MM.1S (cell line): Measurements from ENCODE around the gene SALL2.
A peak's percentile ranks its signal among the peaks of the same experiment; 100 is the strongest.

ENCODE experiments used
- DNase-seq: peaks from one replicate; pipeline ENCODE4 v3.0.0-alpha.2; 2015
- H2AFZ ChIP-seq: fragments of 300-600 bp; sonication (generic); 2 replicates; pipeline ENCODE4 v1.6.0; 2016; ENCODE audit warnings: antibody characterized with exemption, low read length
- H3F3A ChIP-seq: fragments of 300-600 bp; sonication (generic); 2 replicates; pipeline ENCODE4 v1.6.1; 2016; ENCODE audit warnings: mild to moderate bottlenecking, antibody characterized with exemption, low read length, moderate library complexity, mixed read lengths; ENCODE audit not compliant: insufficient read depth
- H3K27ac ChIP-seq: fragments of 300-600 bp; sonication (generic); 2 replicates; pipeline ENCODE4 v1.5.1; 2016; ENCODE audit warnings: mild to moderate bottlenecking, low read length
- H3K27me3 ChIP-seq: fragments of 300-600 bp; sonication (generic); replicated peaks from 2 replicates; pipeline ENCODE4 v1.6.0; 2016; ENCODE audit warnings: low read length; ENCODE audit not compliant: insufficient read depth
- H3K36me3 ChIP-seq: fragments of 300-600 bp; sonication (generic); replicated peaks from 2 replicates; pipeline ENCODE4 v1.6.1; 2016; ENCODE audit warnings: mild to moderate bottlenecking, low read length, mixed read lengths; ENCODE audit not compliant: insufficient read depth
- H3K4me1 ChIP-seq: fragments of 300-600 bp; sonication (generic); 2 replicates; pipeline ENCODE4 v1.6.1; 2016; ENCODE audit warnings: low read length, mixed read lengths
- H3K4me2 ChIP-seq: fragments of 300-600 bp; sonication (generic); 2 replicates; pipeline ENCODE4 v1.6.0; 2016; ENCODE audit warnings: low read depth, low read length
- H3K4me3 ChIP-seq: fragments of 300-600 bp; sonication (generic); 2 replicates; pipeline ENCODE4 v1.5.1; 2016; ENCODE audit warnings: low read length, mixed read lengths
- H3K79me2 ChIP-seq: fragments of 300-600 bp; sonication (generic); 2 replicates; pipeline ENCODE4 v1.6.1; 2016; ENCODE audit warnings: mixed run types, low read length, mixed read lengths
- H3K9ac ChIP-seq: fragments of 300-600 bp; sonication (generic); 2 replicates; pipeline ENCODE4 v1.6.1; 2016; ENCODE audit warnings: low read length, mixed read lengths
- H3K9me2 ChIP-seq: fragments of 300-600 bp; sonication (generic); replicated peaks from 2 replicates; pipeline ENCODE4 v1.6.1; 2016; ENCODE audit warnings: mild to moderate bottlenecking, low read length, mixed read lengths; ENCODE audit not compliant: insufficient read depth
- H3K9me3 ChIP-seq: fragments of 300-600 bp; sonication (generic); replicated peaks from 2 replicates; pipeline ENCODE4 v1.6.1; 2016; ENCODE audit warnings: mild to moderate bottlenecking, low read length, mixed read lengths; ENCODE audit not compliant: insufficient read depth
- H4K20me1 ChIP-seq: fragments of 300-600 bp; sonication (generic); 2 replicates; pipeline ENCODE4 v1.6.1; 2016; ENCODE audit warnings: mild to moderate bottlenecking, low read length, moderate library complexity, mixed read lengths; ENCODE audit not compliant: insufficient read depth
- CTCF ChIP-seq: fragments of 300-600 bp; sonication (generic); IDR thresholded peaks from 2 replicates; pipeline ENCODE4 v1.5.1; 2016; ENCODE audit warnings: antibody characterized with exemption, low read length, mixed read lengths
- EZH2 ChIP-seq: fragments of 300-600 bp; sonication (generic); optimal IDR thresholded peaks from 2 replicates; pipeline ENCODE3; 2017; ENCODE audit warnings: low read depth, mild to moderate bottlenecking, antibody characterized with exemption, low read length, mixed read lengths
- EZH2phosphoT487 ChIP-seq: fragments of 300-600 bp; sonication (generic); IDR thresholded peaks from 2 replicates; pipeline ENCODE4 v1.6.1; 2018; ENCODE audit warnings: antibody characterized with exemption, low read length

SALL2 gene

GRCh38 chr14:21514341-21514740, 11.8 kb downstream of the SALL2 start:
- no peak overlapping the region for H3K27ac ChIP-seq
- peaks cover 18% of the 10 kb centered on the region for H3K79me2 ChIP-seq
- H3K4me2 ChIP-seq = no peak overlapping the region
- no peaks in the 10 kb centered on the region for H3F3A ChIP-seq
- H2AFZ ChIP-seq = no peak overlapping the region
- no peaks in the 10 kb centered on the region for H3K9me2 ChIP-seq
- no peaks in the 10 kb centered on the region for H3K36me3 ChIP-seq
- no peaks in the 10 kb centered on the region for H3K27me3 ChIP-seq
- DNase-seq = no peak
- no peaks in the 10 kb centered on the region for H4K20me1 ChIP-seq
- no peak overlapping the region for H3K9ac ChIP-seq
- no peak overlapping the region for H3K4me3 ChIP-seq
- no peaks in the 10 kb centered on the region for H3K4me1 ChIP-seq
- H3K9me3 ChIP-seq = no peaks in the 10 kb centered on the region
- TF ChIP-seq EZH2 = no peak
- TF ChIP-seq EZH2phosphoT487 = no peak
- TF ChIP-seq CTCF = no peak

- DNase-seq = peak; percentile 93
- Histone ChIP-seq H3K9ac (peak within 1 kb of the TSS; percentile 84), H3K9me2 (no peaks in the 10 kb centered on the region), H3K36me3 (no peaks in the 10 kb centered on the region), H2AFZ (peak within 1 kb of the TSS; percentile 77), H3K27ac (peak within 1 kb of the TSS; percentile 68), H3K27me3 (no peaks in the 10 kb centered on the region), H3K4me3 (peak within 1 kb of the TSS; percentile 83), H3K4me1 (no peaks in the 10 kb centered on the region), H3K79me2 (peaks cover 44% of the 10 kb centered on the region), H3K4me2 (peak within 1 kb of the TSS; percentile 83), H4K20me1 (no peaks in the 10 kb centered on the region), H3F3A (0 out of 2 replicates have a peak, but pooled peaks cover under 1% of the 10 kb centered on the region), H3K9me3 (no peaks in the 10 kb centered on the region)
- TF ChIP-seq EZH2 (no peak), CTCF (no peak), EZH2phosphoT487 (no peak)
Measured at GRCh38 chr14:21510735-21511657, 15.2 kb downstream of the SALL2 start, which contains the start of gene METTL3. TSS of gene METTL3 (minus strand) at chr14:21511340. CDS start at chr14:21511223, 117 bp downstream.

DNA sequence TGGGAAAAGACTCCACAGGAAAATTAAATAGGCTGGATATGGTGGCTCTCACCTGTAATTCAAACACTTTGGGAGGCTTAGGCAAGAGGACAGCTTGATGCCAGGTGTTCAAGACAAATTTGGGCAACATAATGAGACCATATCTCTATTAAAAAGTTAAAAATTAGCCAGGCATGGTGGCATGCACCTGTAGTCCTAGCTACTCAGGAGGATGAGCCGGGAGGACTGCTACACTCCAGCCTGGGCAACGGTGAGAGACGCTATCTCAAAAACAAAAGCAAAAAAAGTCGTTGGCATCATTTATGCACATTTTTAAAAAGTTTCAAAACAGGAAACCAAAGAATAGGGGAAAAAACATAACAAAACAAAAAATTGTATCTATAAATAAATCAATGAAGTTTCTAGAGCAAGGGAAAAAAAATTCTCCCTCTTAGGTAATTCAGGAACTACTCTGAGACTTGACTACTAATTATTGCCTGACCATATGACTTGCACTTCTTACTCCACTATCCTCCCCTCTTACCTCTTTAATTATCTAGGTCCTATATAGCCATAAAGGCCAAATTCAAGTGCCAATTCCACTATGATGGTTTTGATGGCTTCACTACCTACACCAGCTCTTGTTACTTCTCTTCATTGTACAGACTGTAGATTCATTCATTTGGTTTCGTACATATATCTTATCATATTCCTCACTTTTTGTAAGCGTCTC, 16.6 kb downstream of the SALL2 start:
- peaks cover 44% of the 10 kb centered on the region for H3K79me2 ChIP-seq

More for the DNA sequence above, 16.6 kb downstream of the SALL2 start:
- Histone ChIP-seq H3K4me3 (peak overlapping the region; percentile 83), H3K4me1 (peaks cover 6% of the 10 kb centered on the region; the same call in 1 of the 2 replicates), H3K9me2 (no peaks in the 10 kb centered on the region), H3K9ac (no peak overlapping the region; the same call in 1 of the 2 replicates), H3K27ac (no peak overlapping the region), H2AFZ (no peak overlapping the region), H3K9me3 (no peaks in the 10 kb centered on the region), H3K27me3 (no peaks in the 10 kb centered on the region), H3K36me3 (no peaks in the 10 kb centered on the region), H3F3A (peaks cover 8% of the 10 kb centered on the region; the same call in 1 of the 2 replicates), H3K4me2 (peak overlapping the region; percentile 83), H4K20me1 (no peaks in the 10 kb centered on the region)
- DNase-seq = no peak
- no peak for TF ChIP-seq EZH2
- no peak for TF ChIP-seq CTCF
- TF ChIP-seq EZH2phosphoT487 = no peak
